Keratinocyte (primary cell): ENCODE results near the gene PLA2G4C. TPM values are rescaled to one million over a fixed set of nuclear protein-coding genes. Genes with fewer than 3 reads are reported as not detected.
"Not testable (repeated sequence)": the region's sequence is repeated elsewhere in the genome, so short reads cannot be mapped to it uniquely, and the experiment has no call there.

Source experiments
- DNase-seq: peaks from one replicate; pipeline ENCODE4 v3.0.0-alpha.2; 2011; ENCODE audit warnings: low read depth, missing footprints, low spot score
- FAIRE-seq: peaks from 2 replicates; lab custom pipeline; 2011; peaks lifted over from hg19 to GRCh38; lab: Jason Lieb, UNC
- H2AFZ ChIP-seq: 2 replicates; pipeline ENCODE4 v1.6.0; 2012; ENCODE audit warnings: low read length, control low read depth, inconsistent platforms; ENCODE audit not compliant: control insufficient read depth
- H3K27ac ChIP-seq: 2 replicates; pipeline ENCODE4 v1.5.1; 2011; ENCODE audit warnings: low read length; ENCODE audit not compliant: control insufficient read depth, insufficient read depth
- H3K27me3 ChIP-seq: 3 replicates; pipeline ENCODE4 v1.6.0; 2011; ENCODE audit warnings: low read length; ENCODE audit not compliant: control insufficient read depth, insufficient read depth; ENCODE audit errors: extremely low read depth
- H3K36me3 ChIP-seq, 2 experiments: 2 replicates in 1 of 2; 3 replicates in 1 of 2; pipeline ENCODE4 v1.5.1; 2011; ENCODE audit warnings: low read length in 2 of 2, mild to moderate bottlenecking in 1 of 2; ENCODE audit not compliant: control insufficient read depth in 2 of 2, insufficient read depth in 2 of 2; ENCODE audit errors: extremely low read depth in 1 of 2
- H3K4me1 ChIP-seq: 3 replicates; pipeline ENCODE4 v1.5.1; 2011; ENCODE audit warnings: low read length; ENCODE audit not compliant: control insufficient read depth, insufficient read depth; ENCODE audit errors: extremely low read depth
- H3K4me2 ChIP-seq: 3 replicates; pipeline ENCODE4 v1.6.0; 2011; ENCODE audit warnings: low read depth, low read length; ENCODE audit not compliant: control insufficient read depth, insufficient read depth; ENCODE audit errors: extremely low read depth
- H3K4me3 ChIP-seq, 3 experiments: fragments of 200-600 bp in 1 of 3; sonication (generic) in 1 of 3; 2 replicates in 2 of 3; 3 replicates in 1 of 3; pipeline ENCODE4 v1.5.1; 2011 to 2016; ENCODE audit warnings: low read length in 3 of 3, mild to moderate bottlenecking in 3 of 3, control low read depth in 2 of 3, inconsistent platforms in 1 of 3, low read depth in 1 of 3, mixed read lengths in 1 of 3, mixed run types in 1 of 3, moderate library complexity in 1 of 3; ENCODE audit not compliant: control insufficient read depth in 2 of 3, insufficient read depth in 2 of 3; ENCODE audit errors: extremely low read depth in 1 of 3
- H3K79me2 ChIP-seq: 2 replicates; pipeline ENCODE4 v1.6.0; 2012; ENCODE audit warnings: low read length; ENCODE audit not compliant: control insufficient read depth, insufficient read depth
- H3K9ac ChIP-seq: 3 replicates; pipeline ENCODE4 v1.6.0; 2011; ENCODE audit warnings: low read length; ENCODE audit not compliant: control insufficient read depth, insufficient read depth; ENCODE audit errors: extremely low read depth
- H3K9me1 ChIP-seq: 3 replicates; pipeline ENCODE4 v1.6.0; 2011; ENCODE audit warnings: low read length; ENCODE audit not compliant: control insufficient read depth, insufficient read depth; ENCODE audit errors: extremely low read depth
- H3K9me3 ChIP-seq: 2 replicates; pipeline ENCODE4 v1.5.1; 2012; ENCODE audit warnings: low read depth, low read length; ENCODE audit not compliant: control insufficient read depth
- H4K20me1 ChIP-seq: 3 replicates; pipeline ENCODE4 v1.6.0; 2011; ENCODE audit warnings: low read length; ENCODE audit not compliant: control insufficient read depth, insufficient read depth; ENCODE audit errors: extremely low read depth
- CTCF ChIP-seq, 3 experiments: IDR thresholded peaks in 1 of 3; conservative IDR thresholded peaks in 1 of 3; optimal IDR thresholded peaks in 1 of 3; 2 replicates in 2 of 3; 3 replicates in 1 of 3; pipeline versions ENCODE3 to v1.5.1; 2011; ENCODE audit warnings: low read length in 3 of 3, mild to moderate bottlenecking in 3 of 3, moderate library complexity in 2 of 3, control low read depth in 1 of 3, inconsistent platforms in 1 of 3; ENCODE audit not compliant: insufficient read depth in 2 of 3; ENCODE audit errors: extremely low read depth in 1 of 3
- EZH2 ChIP-seq: IDR thresholded peaks from one replicate; pipeline ENCODE4 v1.6.1; 2012; ENCODE audit warnings: inconsistent platforms, mild to moderate bottlenecking, low read length, moderate library complexity
- dilution Hi-C: fragments of 300-500 bp; cut with MboI; formaldehyde crosslinking; loops from one replicate; pipeline ENCODE4 v1.7.0; 2020; ENCODE audit warnings: low sequenced_read_pairs; ENCODE audit not compliant: extremely low pct_ligation_motif_present
- polyA plus RNA-seq, 5 experiments: library from polyadenylated mRNA; depleted of rRNA in 3 of 5; stranded (reverse) in 3 of 5; stranded (forward) in 1 of 5; unstranded in 1 of 5; fragments of >200 nt; gene quantifications; 1 replicate in 1 of 5; 2 replicates in 3 of 5; 3 replicates in 1 of 5; pipeline versions ENCODE4 v1.2.1 to v1.2.3, GENCODE V29; 2011 to 2012; ENCODE audit warnings: missing spikeins in 2 of 5, low read depth in 1 of 5, low replicate concordance in 1 of 5

PLA2G4C gene
- polyA plus RNA-seq, 1 donor (not counting 4 experiments of a cell fraction or from before 2014, with no cell fraction given) = 0.35 TPM

GRCh38 chr19:48094855-48095203 lies 15.8 kb downstream of the PLA2G4C start:
- H3K9me3 ChIP-seq = no peaks in the 10 kb centered on the region
- no peak overlapping the region for H3K9ac ChIP-seq
- no peak overlapping the region for H3K4me3 ChIP-seq
- no peak for DNase-seq
- H3K79me2 ChIP-seq = no peaks in the 10 kb centered on the region
- no peak overlapping the region for H3K27ac ChIP-seq
- no peaks in the 10 kb centered on the region for H3K9me1 ChIP-seq
- H3K4me1 ChIP-seq = no peaks in the 10 kb centered on the region
- no peak for FAIRE-seq
- H3K36me3 ChIP-seq = no peaks in the 10 kb centered on the region
- peaks cover 9% of the 10 kb centered on the region for H3K27me3 ChIP-seq
- H2AFZ ChIP-seq = no peak overlapping the region
- no peaks in the 10 kb centered on the region for H4K20me1 ChIP-seq
- no peak for TF ChIP-seq EZH2
- no peak for TF ChIP-seq CTCF (optimal IDR thresholded peaks at IDR 0.05 in 1 of 3, IDR thresholded peaks at IDR 0.05 in 1 of 3, conservative IDR thresholded peaks at IDR 0.05 in 1 of 3; ENCODE audit: extremely low read depth in 1 of 3, insufficient read depth in 2 of 3, low read length in 3 of 3)
- no peak overlapping the region for H3K4me2 ChIP-seq
- dilution Hi-C loops = no loop called here

GRCh38 chr19:48094129-48094854 lies 16.3 kb downstream of the PLA2G4C start:
- FAIRE-seq (no peak), DNase-seq (no peak)
- Histone ChIP-seq H3K9me1 (no peaks in the 10 kb centered on the region), H3K36me3 (no peaks in the 10 kb centered on the region), H3K27ac (no peak overlapping the region), H3K79me2 (no peaks in the 10 kb centered on the region), H3K9me3 (no peaks in the 10 kb centered on the region), H3K27me3 (peaks cover 14% of the 10 kb centered on the region), H2AFZ (no peak overlapping the region), H3K9ac (no peak overlapping the region), H3K4me1 (no peaks in the 10 kb centered on the region), H3K4me3 (no peak overlapping the region), H3K4me2 (no peak overlapping the region), H4K20me1 (no peaks in the 10 kb centered on the region)
- dilution Hi-C loops = no loop called here
- TF ChIP-seq CTCF (optimal IDR thresholded peaks at IDR 0.05 in 1 of 3, IDR thresholded peaks at IDR 0.05 in 1 of 3, conservative IDR thresholded peaks at IDR 0.05 in 1 of 3; ENCODE audit: extremely low read depth in 1 of 3, insufficient read depth in 2 of 3, low read length in 3 of 3) (no peak), EZH2 (no peak)

GRCh38 chr19:48091111-48091718 lies 19.4 kb downstream of the PLA2G4C start:
- H2AFZ ChIP-seq, H3K9ac ChIP-seq, dilution Hi-C loops, FAIRE-seq, H3K4me1 ChIP-seq, H3K36me3 ChIP-seq, H3K9me3 ChIP-seq, H3K27ac ChIP-seq, H3K4me2 ChIP-seq, H3K9me1 ChIP-seq, H4K20me1 ChIP-seq, H3K79me2 ChIP-seq, H3K4me3 ChIP-seq: not testable (repeated sequence)
- peaks cover 18% of the 10 kb centered on the region for H3K27me3 ChIP-seq
- peak; percentile 32 for DNase-seq
